Right cardiac atrium (tissue), 5 donors: ENCODE measurements around the gene RUNDC1. TPM values are rescaled to one million over a fixed set of nuclear protein-coding genes. Genes with fewer than 3 reads are reported as not detected.

Experiments used
- ATAC-seq, 2 donors: fragments of 200-7000 bp; cut with Tn5 transposase; one replicate each; pipeline versions ENCODE4 v1.8.0 to v1.9.1; 2020; ENCODE audit warnings: moderate library complexity in 2 of 2, mild to moderate bottlenecking in 1 of 2
- DNase-seq, 3 donors: peaks; one replicate each; pipeline ENCODE4 v3.0.0-alpha.2; 2020
- H3K27ac ChIP-seq: one replicate; pipeline ENCODE4 v1.5.1; 2013; ENCODE audit warnings: mild to moderate bottlenecking, low read length, control low read depth, moderate library complexity
- H3K27me3 ChIP-seq: one replicate; pipeline ENCODE4 v1.6.1; 2013; ENCODE audit not compliant: control insufficient read depth, insufficient read depth
- H3K4me1 ChIP-seq: one replicate; pipeline ENCODE4 v1.6.1; 2013; ENCODE audit warnings: low read length; ENCODE audit not compliant: control insufficient read depth, insufficient read depth
- H3K4me3 ChIP-seq: one replicate; pipeline ENCODE4 v1.5.1; 2013; ENCODE audit warnings: low read length, control low read depth
- H3K9me3 ChIP-seq: one replicate; pipeline ENCODE4 v1.6.1; 2013; ENCODE audit warnings: low read length; ENCODE audit not compliant: control insufficient read depth
- WGBS: extraction: QIAGEN DNeasy Blood & Tissue Kit; methylation state at CpG from one replicate; pipeline ENCODE4 v1.1.7; 2013; 5-methylcytosine and 5-hydroxymethylcytosine counted together
- intact Hi-C, 4 donors: fragments of 100-400 bp; cut with DNase I; formaldehyde crosslinking; loops; one replicate each; pipeline versions ENCODE4 v1.11.0 to v1.14.0; 2022 to 2023
- polyA plus RNA-seq: library from polyadenylated mRNA; stranded (reverse); fragments of 200-250 nt; gene quantifications from one replicate; pipeline ENCODE4 v1.2.3, GENCODE V29; 2013
- total RNA-seq, 4 donors: library from RNA; stranded (reverse); fragmentation: NEBNext Ultra II Directional; extraction: Animal tissue kit (Norgen Biotek cat#: 25700); gene quantifications; one replicate each; pipeline ENCODE4 v1.2.1, GENCODE V29; 2021
- donor health status: healthy with polysubstance abuse.
- donor health status: DM: no; HTN: yes; CAD: no.
- donor health status: DM: no; HTN: no; CAD: no.
- donor health status: DM: no; HTN: yes; CAD: no; lungs with severe emphysema.
- donor health status: DM: yes; HTN: yes; CAD: no.

The RUNDC1 gene
- total and polyA plus RNA-seq, 5 donors: 6.7 to 14.4 (median 10.4) TPM

DNA sequence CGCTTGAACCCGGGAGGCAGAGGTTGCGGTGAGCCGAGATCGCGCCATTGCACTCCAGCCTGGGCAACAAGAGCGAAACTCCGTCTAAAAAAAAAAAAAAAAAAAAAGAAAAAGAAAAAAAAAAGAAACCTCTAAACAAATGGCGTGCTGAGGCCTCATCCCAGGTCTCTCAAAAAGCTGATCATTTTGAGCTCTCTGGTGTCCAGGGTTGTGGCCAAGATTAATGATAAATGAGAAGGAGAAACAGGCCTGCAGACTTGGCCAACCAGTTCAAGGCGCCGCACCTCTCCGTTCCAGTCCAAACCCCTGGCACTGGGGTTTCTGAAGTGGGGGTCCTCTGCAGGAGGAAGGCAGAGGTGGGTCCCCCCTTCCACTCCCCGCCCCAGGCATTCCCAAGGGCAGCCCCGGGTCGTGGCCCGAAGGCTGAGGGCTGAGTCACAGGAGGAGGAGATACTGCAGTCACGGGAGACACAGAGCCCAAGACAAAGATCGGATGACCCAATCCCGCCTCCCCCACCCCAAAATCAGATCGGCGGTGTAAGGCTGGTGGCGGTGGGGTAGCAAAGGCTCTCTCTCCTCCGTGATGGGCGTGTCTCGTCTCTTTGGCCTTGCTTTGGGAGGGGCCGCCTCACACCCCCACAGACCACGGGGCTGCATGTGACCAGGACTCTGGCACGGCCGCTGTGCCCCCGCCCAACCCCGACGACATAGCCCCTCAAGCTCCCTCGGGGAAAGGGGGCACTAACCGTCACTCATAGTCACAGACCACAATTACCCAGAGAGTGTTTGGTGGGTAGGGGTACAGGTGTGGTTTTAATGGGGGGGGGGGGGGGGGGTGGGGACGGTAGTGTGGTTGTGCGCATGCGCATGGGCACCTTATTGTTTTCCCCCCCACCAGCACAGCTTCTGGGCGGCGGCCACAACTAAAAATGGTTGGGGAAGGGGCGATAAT lies 40.7 kb downstream of the RUNDC1 start:
- ATAC-seq (peak; percentile 41 to 53), DNase-seq (peak; percentile 83 to 91 (median 89))
- H3K27ac ChIP-seq: peak overlapping the region; percentile 89
- intact Hi-C loops: loop anchor here in 3 of 4 donors (10.0 kb wide), 2 partner anchors 104 to 154 kb away; partner anchors contain the start of genes BRCA1 (in 2 of the 3) and NBR1 (in 1 of the 3)
- H3K9me3 ChIP-seq: no peaks in the 10 kb centered on the region
- peaks cover 7% of the 10 kb centered on the region for H3K4me1 ChIP-seq
- WGBS: 16% methylated on average over 39 of the region's 40 CpGs
- H3K27me3 ChIP-seq: no peaks in the 10 kb centered on the region
- peak overlapping the region; percentile 68 for H3K4me3 ChIP-seq

DNA sequence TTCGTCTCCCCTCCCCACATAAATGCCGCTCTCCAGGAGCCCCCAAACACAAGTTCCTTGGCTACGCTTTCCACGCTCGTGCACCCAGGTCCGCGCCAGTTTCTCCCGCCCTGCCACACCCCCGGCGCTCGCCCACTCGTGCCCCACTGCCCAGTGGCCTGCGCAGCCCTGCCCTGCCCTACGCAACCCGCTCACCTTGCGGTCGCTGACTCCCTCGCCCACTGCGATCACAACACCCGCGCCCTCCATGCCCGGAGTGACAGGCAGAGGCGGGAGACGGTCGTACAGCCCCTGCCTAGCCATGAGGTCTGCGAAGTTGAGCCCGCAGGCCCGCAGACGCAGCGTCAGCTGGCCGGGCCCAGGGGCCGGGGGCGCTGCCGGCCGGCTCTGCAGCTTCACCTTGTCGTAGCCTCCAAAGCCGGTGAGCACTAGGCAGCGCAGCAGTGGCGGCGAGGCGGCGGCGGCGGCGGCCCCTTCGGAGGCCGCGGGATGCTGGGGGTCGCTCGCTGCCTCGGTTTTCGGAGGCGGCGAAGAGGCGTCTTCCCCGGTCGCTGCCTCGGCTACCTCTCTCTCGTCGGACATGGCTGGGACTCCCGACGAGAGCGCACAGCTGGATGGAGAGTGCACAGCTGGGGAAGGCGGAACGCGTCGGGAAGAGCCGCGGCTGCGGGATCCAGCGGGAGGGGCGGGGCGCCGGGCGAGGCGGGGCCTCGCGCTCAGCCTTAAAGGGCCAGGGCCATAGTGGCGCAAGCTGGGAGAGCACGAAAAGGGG lies 41.6 kb downstream of the RUNDC1 start, which contains the start of gene VAT1:
Gene VAT1 (minus strand): TSS at position 645 of the 772 bp plus-strand sequence. CDS start 63 bp downstream, at position 582.
- ATAC-seq: peak; percentile 77 to 83
- intact Hi-C loops: loop anchor here in 3 of 4 donors (10.0 kb wide), 2 partner anchors 103 to 153 kb away; partner anchors contain the start of genes BRCA1 (in 2 of the 3) and NBR1 (in 1 of the 3)
- Histone ChIP-seq H3K4me3 (peak within 1 kb of the TSS; percentile 68), H3K27me3 (no peaks in the 10 kb centered on the region), H3K27ac (peak within 1 kb of the TSS; percentile 89), H3K4me1 (peaks cover 2% of the 10 kb centered on the region), H3K9me3 (no peaks in the 10 kb centered on the region)
- DNase-seq: peak; percentile 86 to 94 (median 94)
- WGBS: under 1% methylated on average over 80 of the region's 80 CpGs

DNA sequence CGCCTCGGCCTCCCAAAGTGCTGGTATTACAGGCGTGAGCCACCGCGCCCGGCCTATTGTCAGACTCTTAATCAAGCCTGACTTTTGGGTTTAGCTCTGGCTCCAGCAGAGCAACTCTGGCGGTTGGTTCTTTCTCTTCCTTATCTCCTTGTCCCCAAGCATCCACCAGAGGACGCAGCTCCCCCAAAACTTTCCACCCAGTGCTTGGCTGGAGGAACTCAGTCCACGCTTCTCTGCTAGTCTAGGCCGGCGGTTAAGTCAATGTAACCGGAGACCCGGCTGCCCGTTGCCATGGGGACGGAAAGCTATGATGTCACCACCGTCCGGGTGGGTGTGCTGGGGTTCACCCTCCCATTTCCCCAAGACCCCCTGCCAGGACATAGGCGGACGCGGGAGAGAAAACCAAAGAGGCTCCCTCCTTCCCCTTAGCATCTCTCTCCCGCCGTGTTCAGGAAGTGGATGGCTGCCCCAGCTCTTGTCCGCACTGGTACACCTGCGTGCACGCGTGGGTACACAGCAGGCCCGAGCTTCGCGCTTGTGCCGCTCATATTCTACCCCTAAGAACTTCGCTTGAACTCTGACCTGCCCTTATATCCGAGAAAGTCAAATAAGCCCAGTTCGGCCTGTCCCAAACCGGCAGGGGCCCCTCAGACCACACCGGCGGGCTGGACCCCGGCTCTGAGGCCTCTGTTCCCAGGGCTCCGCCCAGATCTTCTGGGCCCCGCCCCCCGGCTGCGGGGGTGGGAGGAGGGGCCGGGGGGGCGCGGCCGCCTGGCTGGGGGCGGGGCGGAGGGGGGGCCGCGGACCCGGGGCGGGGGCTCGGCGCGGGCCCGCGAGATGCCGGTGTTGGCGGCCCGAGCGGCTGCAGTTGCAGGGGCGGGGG lies 44.3 kb downstream of the RUNDC1 start, which contains the start of gene RND2:
Gene RND2 (plus strand): TSS at position 825 of the 883 bp plus-strand sequence. CDS start 117 bp downstream, outside the sequence.
- no peaks in the 10 kb centered on the region for H3K27me3 ChIP-seq
- under 1% methylated on average over 61 of the region's 61 CpGs for WGBS
- ATAC-seq: peak; percentile 69 to 74
- DNase-seq: peak; percentile 93 to 94 (median 93)
- H3K9me3 ChIP-seq: no peaks in the 10 kb centered on the region
- no peaks in the 10 kb centered on the region for H3K4me1 ChIP-seq
- intact Hi-C loops: loop anchor here in 3 of 4 donors (5.0 to 10.0 kb wide), 3 partner anchors 100 to 313 kb away; partner anchors contain the start of genes BRCA1 (in 2 of the 3) and NBR1 (in 1 of the 3)
- H3K4me3 ChIP-seq: peak within 1 kb of the TSS; percentile 58
- H3K27ac ChIP-seq: peak within 1 kb of the TSS; percentile 21

DNA sequence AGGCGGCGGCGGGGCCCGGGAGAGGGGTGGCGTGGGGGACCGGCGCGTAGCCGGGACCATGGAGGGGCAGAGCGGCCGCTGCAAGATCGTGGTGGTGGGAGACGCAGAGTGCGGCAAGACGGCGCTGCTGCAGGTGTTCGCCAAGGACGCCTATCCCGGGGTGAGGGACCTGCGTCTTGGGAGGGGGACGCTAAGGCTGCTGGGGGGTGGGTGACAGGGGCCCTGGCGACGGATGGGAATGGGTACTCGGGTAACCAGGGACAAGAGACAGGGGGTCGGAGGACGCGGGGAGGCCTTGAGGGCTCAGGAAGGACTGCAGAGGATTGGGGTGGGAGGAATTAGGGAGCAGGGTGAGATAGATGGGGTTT lies 44.9 kb downstream of the RUNDC1 start:
- H3K27ac ChIP-seq: no peak overlapping the region
- 8% methylated on average over 27 of the region's 27 CpGs for WGBS
- intact Hi-C loops: loop anchor here in 3 of 4 donors (5.0 to 10.0 kb wide), 3 partner anchors 100 to 312 kb away; partner anchors contain the start of genes BRCA1 (in 2 of the 3) and NBR1 (in 1 of the 3)
- H3K9me3 ChIP-seq: no peaks in the 10 kb centered on the region
- no peaks in the 10 kb centered on the region for H3K4me1 ChIP-seq
- DNase-seq: no peak
- H3K4me3 ChIP-seq: peak overlapping the region; percentile 58
- ATAC-seq: no peak
- no peaks in the 10 kb centered on the region for H3K27me3 ChIP-seq

DNA sequence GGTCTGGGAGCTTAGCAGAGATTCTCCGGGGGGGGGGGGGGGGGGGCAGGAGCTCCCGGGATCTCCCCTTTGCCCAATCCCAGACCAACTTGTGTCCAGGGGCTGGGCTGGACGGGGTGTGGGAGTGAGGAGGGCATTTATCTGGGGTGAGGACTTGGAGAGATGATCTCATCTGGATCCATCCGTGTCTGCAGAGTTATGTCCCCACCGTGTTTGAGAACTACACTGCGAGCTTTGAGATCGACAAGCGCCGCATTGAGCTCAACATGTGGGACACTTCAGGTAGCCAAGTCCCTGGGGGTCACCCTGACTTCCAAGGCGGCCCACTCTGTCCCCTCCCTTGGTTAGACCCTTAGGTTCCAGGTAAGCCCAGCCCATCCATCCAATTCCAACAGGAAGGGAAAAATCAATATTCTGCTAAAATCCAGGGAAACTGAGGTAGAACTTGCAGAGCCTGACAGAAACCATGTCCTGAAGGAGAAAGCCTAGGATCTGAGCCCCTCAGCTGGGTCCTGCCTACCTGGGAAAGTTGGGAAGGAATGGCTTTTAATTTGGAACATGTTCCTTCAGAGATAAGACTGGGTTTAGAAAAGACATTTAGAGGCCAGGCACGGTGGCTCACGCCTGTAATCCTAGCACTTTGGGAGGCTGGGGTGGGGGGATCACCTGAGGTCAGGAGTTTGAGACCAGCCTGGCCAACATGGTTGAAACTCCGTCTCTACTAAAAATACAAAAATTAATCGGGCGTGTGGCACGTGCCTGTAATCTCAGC lies 45.6 kb downstream of the RUNDC1 start:
- ATAC-seq (no peak), DNase-seq (no peak)
- Histone ChIP-seq H3K27ac (no peak overlapping the region), H3K9me3 (no peaks in the 10 kb centered on the region), H3K4me1 (no peaks in the 10 kb centered on the region), H3K27me3 (no peaks in the 10 kb centered on the region), H3K4me3 (no peak overlapping the region)
- intact Hi-C loops: loop anchor here in 3 of 4 donors (5.0 to 10.0 kb wide), 3 partner anchors 99 to 311 kb away; partner anchors contain the start of genes BRCA1 (in 2 of the 3) and NBR1 (in 1 of the 3)
- WGBS: 61% methylated on average over 16 of the region's 16 CpGs

DNA sequence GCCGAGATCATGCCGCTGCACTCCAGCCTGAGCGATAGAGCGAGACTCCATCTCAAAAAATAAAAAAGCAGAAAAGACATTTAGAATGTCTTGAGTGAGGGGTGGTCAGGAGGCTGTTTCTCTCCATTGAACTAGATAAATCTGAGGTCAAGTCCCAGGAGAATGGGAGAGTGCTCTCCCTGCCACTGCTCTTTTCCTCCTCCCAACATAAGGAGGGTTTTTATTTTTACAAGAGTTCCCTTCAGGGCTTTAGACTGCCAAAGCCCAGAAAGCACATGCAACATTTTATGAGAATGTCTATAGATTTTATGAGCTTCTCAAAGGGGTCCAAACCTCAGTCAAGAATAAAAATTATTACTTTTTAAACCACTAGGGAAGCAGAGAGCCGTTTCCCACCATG lies 46.2 kb downstream of the RUNDC1 start:
- no peak for DNase-seq
- Histone ChIP-seq H3K27me3 (no peaks in the 10 kb centered on the region), H3K27ac (no peak overlapping the region), H3K4me3 (no peak overlapping the region), H3K4me1 (no peaks in the 10 kb centered on the region), H3K9me3 (no peaks in the 10 kb centered on the region)
- 73% methylated on average over 5 of the region's 5 CpGs for WGBS
- intact Hi-C loops: loop anchor here in 3 of 4 donors (5.0 to 10.0 kb wide), 3 partner anchors 98 to 311 kb away; partner anchors contain the start of genes BRCA1 (in 2 of the 3) and NBR1 (in 1 of the 3)
- no peak for ATAC-seq

DNA sequence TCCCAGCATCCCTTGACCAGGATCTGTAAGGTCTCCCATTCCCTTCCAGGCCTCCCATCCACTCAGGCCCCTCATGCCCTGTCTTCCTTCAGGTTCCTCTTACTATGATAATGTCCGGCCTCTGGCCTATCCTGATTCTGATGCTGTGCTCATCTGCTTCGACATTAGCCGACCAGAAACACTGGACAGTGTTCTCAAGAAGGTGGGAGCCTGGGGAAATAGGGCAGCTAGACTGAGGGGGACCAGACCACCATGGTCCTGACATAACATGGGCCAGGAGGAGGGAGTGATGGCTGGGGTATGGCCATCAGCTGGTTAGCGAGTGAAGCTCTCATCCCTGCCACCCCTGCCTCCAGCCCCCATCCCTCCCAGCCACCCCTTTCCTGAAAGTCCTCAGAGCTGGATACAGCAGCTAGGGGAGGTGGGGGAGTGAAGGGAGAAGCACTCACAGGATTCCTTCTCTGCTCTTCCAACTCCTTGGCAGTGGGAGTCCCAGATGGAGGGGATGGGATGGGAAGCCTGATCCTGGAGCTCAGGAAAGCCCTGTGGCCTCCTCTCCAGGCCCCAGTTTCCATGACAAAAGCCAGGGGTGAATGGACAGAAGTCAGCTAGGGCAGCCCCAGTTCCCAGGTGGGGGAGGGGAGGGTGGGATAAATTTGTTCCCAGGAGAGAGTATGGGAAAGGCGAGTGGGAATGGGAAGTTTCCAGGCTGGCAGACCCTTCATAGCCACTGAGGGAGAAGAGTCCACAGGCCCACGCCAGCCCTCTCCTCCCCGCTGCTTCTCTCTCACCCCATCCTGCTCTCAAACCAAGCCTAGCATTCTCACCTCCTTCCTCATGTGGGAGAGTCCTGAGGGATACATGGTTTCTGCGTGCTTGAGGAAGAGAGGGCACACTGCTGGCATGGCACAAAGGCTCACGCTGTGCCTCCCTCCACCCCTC lies 47.0 kb downstream of the RUNDC1 start:
- H3K27me3 ChIP-seq: no peaks in the 10 kb centered on the region
- no peaks in the 10 kb centered on the region for H3K9me3 ChIP-seq
- no peak overlapping the region for H3K27ac ChIP-seq
- intact Hi-C loops: loop anchor here in 3 of 4 donors (5.0 to 10.0 kb wide), 3 partner anchors 97 to 310 kb away; partner anchors contain the start of genes BRCA1 (in 2 of the 3) and NBR1 (in 1 of the 3)
- 74% methylated on average over 9 of the region's 9 CpGs for WGBS
- no peaks in the 10 kb centered on the region for H3K4me1 ChIP-seq
- DNase-seq: no peak
- H3K4me3 ChIP-seq: no peak overlapping the region
- ATAC-seq: no peak

DNA sequence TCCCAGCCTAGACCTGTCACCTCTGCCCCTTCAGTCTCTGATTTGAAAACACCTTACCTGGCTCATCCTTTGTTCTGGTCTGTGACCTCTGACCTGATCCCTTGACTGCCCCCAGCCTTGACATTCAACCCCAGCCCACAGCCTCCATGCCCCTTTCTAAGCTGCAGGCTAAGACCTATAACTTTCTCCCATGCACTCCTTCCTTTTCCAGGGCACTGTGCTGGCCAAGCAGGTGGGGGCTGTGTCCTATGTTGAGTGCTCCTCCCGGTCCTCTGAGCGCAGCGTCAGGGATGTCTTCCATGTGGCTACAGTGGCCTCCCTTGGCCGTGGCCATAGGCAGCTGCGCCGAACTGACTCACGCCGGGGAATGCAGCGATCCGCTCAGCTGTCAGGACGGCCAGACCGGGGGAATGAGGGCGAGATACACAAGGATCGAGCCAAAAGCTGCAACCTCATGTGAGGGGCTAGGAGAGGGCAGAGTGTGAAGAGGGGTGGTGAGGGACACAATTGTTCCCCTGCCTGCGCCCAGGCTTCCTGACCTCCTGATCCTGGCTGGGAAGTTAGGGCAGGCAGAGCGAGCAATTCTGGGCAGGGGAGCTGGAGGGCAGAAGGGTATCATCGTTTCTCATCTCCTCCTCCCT lies 48.0 kb downstream of the RUNDC1 start:
- no peaks in the 10 kb centered on the region for H3K9me3 ChIP-seq
- intact Hi-C loops: loop anchor here in 3 of 4 donors (5.0 to 10.0 kb wide), 3 partner anchors 96 to 309 kb away; partner anchors contain the start of genes BRCA1 (in 2 of the 3) and NBR1 (in 1 of the 3)
- DNase-seq: no peak
- no peak overlapping the region for H3K4me3 ChIP-seq
- 86% methylated on average over 17 of the region's 17 CpGs for WGBS
- no peak overlapping the region for H3K27ac ChIP-seq
- no peaks in the 10 kb centered on the region for H3K27me3 ChIP-seq
- H3K4me1 ChIP-seq: no peaks in the 10 kb centered on the region
- ATAC-seq: no peak
